SK-N-SH (cell line): Measurements from ENCODE around the gene CD53. TPM values are rescaled to one million over a fixed set of nuclear protein-coding genes. Genes with fewer than 3 reads are reported as not detected.

Source experiments
- CTCF ChIA-PET: fragments of 300-600, 350-600 bp; formaldehyde crosslinking; extraction: SDS; loops from one replicate; lab custom pipeline; 2021; lab: Yijun Ruan, JAX
- POLR2A ChIA-PET: fragments of 350-600 bp; sonication (Branson Sonifier 250); formaldehyde crosslinking; extraction: SDS; loops from one replicate; lab custom pipeline; 2020; ENCODE audit warnings: antibody characterized with exemption, inconsistent platforms; lab: Yijun Ruan, JAX
- DNase-seq: peaks from one replicate; pipeline ENCODE4 v3.0.0; 2012
- H2AFZ ChIP-seq: fragments of 200-600 bp; sonication (generic); 2 replicates; pipeline ENCODE4 v1.8.1; 2016; ENCODE audit warnings: antibody characterized with exemption, mild to moderate bottlenecking, low read depth
- H3F3A ChIP-seq: fragments of 200-600 bp; sonication (generic); replicated peaks from 2 replicates; pipeline ENCODE3; 2016; ENCODE audit warnings: antibody characterized with exemption, mild to moderate bottlenecking; ENCODE audit not compliant: insufficient read depth
- H3K27ac ChIP-seq, 2 experiments: fragments of 200-500 bp in 1 of 2; fragments of 200-600 bp in 1 of 2; sonication (Bioruptor generic) in 1 of 2; sonication (generic), shearing (Covaris generic) in 1 of 2; 2 replicates each; pipeline versions ENCODE4 v1.5.1 to v1.6.1; 2014 to 2016; ENCODE audit warnings: low read depth in 2 of 2, inconsistent platforms in 1 of 2, low read length in 1 of 2, mild to moderate bottlenecking in 1 of 2, mixed read lengths in 1 of 2
- H3K27me3 ChIP-seq: fragments of 200-600 bp; sonication (generic), shearing (Covaris generic); 2 replicates; pipeline ENCODE4 v1.6.1; 2016; ENCODE audit warnings: mixed run types; ENCODE audit not compliant: insufficient read depth
- H3K36me3 ChIP-seq, 2 experiments: fragments of 200-500 bp in 1 of 2; fragments of 200-600 bp in 1 of 2; sonication (Bioruptor generic) in 1 of 2; sonication (generic) in 1 of 2; replicated peaks in 1 of 2; 2 replicates each; pipeline versions ENCODE3 to v1.5.1; 2014 to 2016; ENCODE audit warnings: low read length in 1 of 2, mild to moderate bottlenecking in 1 of 2; ENCODE audit not compliant: insufficient read depth in 2 of 2, control insufficient read depth in 1 of 2
- H3K4me1 ChIP-seq, 2 experiments: fragments of 200-500 bp in 1 of 2; fragments of 200-600 bp in 1 of 2; sonication (Bioruptor generic) in 1 of 2; sonication (generic), shearing (Covaris generic) in 1 of 2; 2 replicates each; pipeline versions ENCODE4 v1.5.1 to v1.6.1; 2014 to 2016; ENCODE audit warnings: low read depth in 1 of 2, low read length in 1 of 2, mixed run types in 1 of 2; ENCODE audit not compliant: insufficient read depth in 2 of 2, control insufficient read depth in 1 of 2
- H3K4me2 ChIP-seq: fragments of 200-600 bp; sonication (generic), shearing (Covaris generic); 2 replicates; pipeline ENCODE4 v1.6.1; 2017; ENCODE audit warnings: mixed run types
- H3K4me3 ChIP-seq, 2 experiments: fragments of 200-500 bp in 1 of 2; fragments of 200-600 bp in 1 of 2; sonication (Bioruptor generic) in 1 of 2; sonication (generic), shearing (Covaris generic) in 1 of 2; 2 replicates each; pipeline versions ENCODE4 v1.5.1 to v1.8.1; 2014 to 2016; ENCODE audit warnings: low read depth in 2 of 2, inconsistent platforms in 1 of 2, low read length in 1 of 2, mild to moderate bottlenecking in 1 of 2, mixed read lengths in 1 of 2, moderate library complexity in 1 of 2
- H3K79me2 ChIP-seq: fragments of 200-600 bp; sonication (generic); 2 replicates; pipeline ENCODE4 v1.8.1; 2017; ENCODE audit warnings: mild to moderate bottlenecking; ENCODE audit not compliant: insufficient read depth
- H3K9ac ChIP-seq: fragments of 200-600 bp; sonication (generic); 2 replicates; pipeline ENCODE4 v1.6.1; 2017; ENCODE audit warnings: mixed run types
- H3K9me2 ChIP-seq: fragments of 200-600 bp; sonication (generic); 2 replicates; pipeline ENCODE4 v1.6.1; 2017; ENCODE audit warnings: mixed run types
- H3K9me3 ChIP-seq: fragments of 200-600 bp; sonication (generic); 2 replicates; pipeline ENCODE4 v1.6.1; 2017; ENCODE audit warnings: mixed run types, mild to moderate bottlenecking, moderate library complexity
- H4K20me1 ChIP-seq: fragments of 200-600 bp; sonication (generic); 2 replicates; pipeline ENCODE4 v1.6.1; 2017; ENCODE audit warnings: mild to moderate bottlenecking, mixed run types; ENCODE audit not compliant: insufficient read depth
- FOXM1 ChIP-seq: IDR thresholded peaks from 2 replicates; pipeline ENCODE4 v1.4.0; 2012; ENCODE audit warnings: low read depth, mild to moderate bottlenecking
- MEF2A ChIP-seq: IDR thresholded peaks from 2 replicates; pipeline ENCODE4 v1.4.0; 2012; ENCODE audit warnings: low read depth, borderline replicate concordance
- MXI1 ChIP-seq: IDR thresholded peaks from 2 replicates; pipeline ENCODE4 v1.6.1; 2012; ENCODE audit warnings: mild to moderate bottlenecking, low read depth, low read length, improper control_type of control experiment
- NFIC ChIP-seq: IDR thresholded peaks from 2 replicates; pipeline ENCODE4 v1.4.0; 2012; ENCODE audit warnings: borderline replicate concordance
- NRF1 ChIP-seq: IDR thresholded peaks from 2 replicates; pipeline ENCODE4 v1.6.1; 2012; ENCODE audit warnings: low read depth, mild to moderate bottlenecking, low read length
- TCF12 ChIP-seq: IDR thresholded peaks from 2 replicates; pipeline ENCODE4 v1.4.0; 2012
- TEAD4 ChIP-seq: IDR thresholded peaks from 2 replicates; pipeline ENCODE4 v1.4.0; 2012; ENCODE audit warnings: mild to moderate bottlenecking, borderline replicate concordance; ENCODE audit not compliant: insufficient read depth
- WGBS: methylation state at CpG from one replicate; pipeline ENCODE4 v1.1.6; 2017; ENCODE audit warnings: low lambda C conversion rate; 5-methylcytosine and 5-hydroxymethylcytosine counted together
- polyA plus RNA-seq, 3 experiments: library from polyadenylated mRNA; depleted of rRNA; stranded (reverse); fragments of >200 nt; gene quantifications; 2 replicates each; pipeline ENCODE4 v1.2.3, GENCODE V29; 2012
- TF ChIP-seq, protein P1 (sequence below): fragments of 200-600 bp; sonication (generic); IDR thresholded peaks from 2 replicates; pipeline ENCODE4 v1.6.1; 2017; ENCODE audit warnings: antibody characterized with exemption, mild to moderate bottlenecking, moderate library complexity
- TF ChIP-seq, protein P2 (sequence below): IDR thresholded peaks from 2 replicates; pipeline ENCODE4 v1.4.0; 2012; ENCODE audit warnings: low read depth
- TF ChIP-seq, protein P3 (sequence below): IDR thresholded peaks from 2 replicates; pipeline ENCODE4; 2012
- TF ChIP-seq, protein P4 (sequence below): IDR thresholded peaks from 2 replicates; pipeline ENCODE4 v1.4.0; 2012; ENCODE audit warnings: low read depth, borderline replicate concordance

The CD53 gene
- polyA plus RNA-seq, 1 of the 3 experiments (the other 2 are of a cell fraction), result not detected

DNA sequence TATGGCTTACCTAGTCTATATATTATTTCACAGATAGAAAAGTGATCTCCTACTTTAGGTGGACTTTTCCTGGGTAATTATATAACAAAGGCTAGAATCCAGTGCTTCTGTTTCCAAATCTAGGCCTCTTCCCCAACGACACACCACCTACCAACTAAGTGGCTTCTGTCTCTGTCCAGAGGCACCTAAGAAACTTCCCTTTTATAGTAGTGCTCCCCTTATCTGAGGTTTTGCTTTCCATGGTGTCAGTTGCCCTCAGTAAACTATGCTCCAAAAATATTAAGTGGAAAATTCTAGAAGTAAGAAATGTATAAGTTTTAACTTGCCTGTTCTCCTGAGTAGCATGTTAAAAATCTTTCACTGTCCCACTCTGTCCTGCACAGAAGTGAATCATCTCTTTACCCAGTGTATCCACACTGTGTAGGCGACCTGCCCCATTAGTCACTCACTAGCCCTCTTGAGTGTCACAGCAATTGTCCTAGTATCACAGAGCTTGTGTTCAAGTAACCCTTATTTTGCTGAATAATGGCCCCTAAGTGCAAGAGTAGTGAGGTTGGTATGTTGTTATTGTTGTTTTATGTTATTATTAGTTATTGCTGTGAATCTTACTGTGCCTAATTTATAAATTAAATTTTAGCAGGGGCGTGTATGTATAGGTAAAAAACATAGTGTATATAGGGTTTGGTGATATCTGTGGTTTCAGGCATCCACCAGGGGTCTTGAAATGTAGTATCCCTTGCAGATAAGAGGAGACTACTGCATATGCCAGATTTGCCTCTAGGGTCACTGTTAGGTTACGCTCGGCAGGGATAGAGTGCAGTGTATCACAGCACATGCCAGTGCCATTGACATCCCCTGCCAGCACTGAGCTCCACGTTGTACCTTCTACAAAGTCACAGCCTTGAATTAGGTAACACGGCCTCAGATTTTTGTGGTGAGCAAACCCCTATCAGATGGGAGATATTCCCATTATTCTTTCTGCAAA lies 14.7 kb upstream of the CD53 start:
- TF ChIP-seq NRF1, result no peak
- H3K27ac ChIP-seq, result no peak overlapping the region
- H3F3A ChIP-seq, result no peaks in the 10 kb centered on the region
- no peak for DNase-seq
- H3K27me3 ChIP-seq, result no peaks in the 10 kb centered on the region; the same call in 1 of the 2 replicates
- H3K36me3 ChIP-seq, result no peaks in the 10 kb centered on the region
- no peaks in the 10 kb centered on the region for H4K20me1 ChIP-seq
- H3K4me1 ChIP-seq, result no peaks in the 10 kb centered on the region
- H3K9me2 ChIP-seq, result no peaks in the 10 kb centered on the region
- no peak overlapping the region for H3K4me3 ChIP-seq
- H3K4me2 ChIP-seq, result no peak overlapping the region
- ChIA-PET POLR2A (no interaction called here), CTCF (no interaction called here)
- 9% methylated on average over 7 of the region's 7 CpGs for WGBS
- H3K9ac ChIP-seq, result no peak overlapping the region
- no peaks in the 10 kb centered on the region for H3K9me3 ChIP-seq
- H2AFZ ChIP-seq, result no peak overlapping the region
- no peaks in the 10 kb centered on the region for H3K79me2 ChIP-seq

DNA sequence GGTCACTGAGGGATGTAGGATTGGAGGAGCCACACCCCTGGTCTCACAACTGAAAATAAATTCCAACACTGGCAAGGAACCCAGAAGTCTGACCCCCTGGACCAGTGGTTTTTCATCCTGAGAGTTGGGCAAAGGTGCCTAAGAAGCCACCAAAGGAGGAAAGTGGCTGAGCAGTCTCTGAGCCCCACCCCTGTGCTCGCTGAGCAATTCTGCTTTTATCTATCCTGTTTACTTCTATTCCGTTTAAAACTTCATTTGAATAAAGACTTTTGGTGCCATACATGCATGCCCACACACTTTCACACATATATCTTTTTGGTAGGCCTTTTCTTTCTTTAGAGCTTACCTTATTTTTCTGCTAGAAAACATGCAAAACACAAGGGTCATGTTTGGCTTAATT lies 13.9 kb upstream of the CD53 start:
- no peak overlapping the region for H3K4me2 ChIP-seq
- no peaks in the 10 kb centered on the region for H3K36me3 ChIP-seq
- DNase-seq, result no peak
- POLR2A ChIA-PET, result no interaction called here
- H3K27ac ChIP-seq, result no peak overlapping the region
- H3K9me3 ChIP-seq, result no peaks in the 10 kb centered on the region
- WGBS, result 0% methylated on average over 2 of the region's 2 CpGs
- H3K27me3 ChIP-seq, result no peaks in the 10 kb centered on the region; the same call in 1 of the 2 replicates
- H3K4me1 ChIP-seq, result no peaks in the 10 kb centered on the region
- CTCF ChIA-PET, result no interaction called here
- H4K20me1 ChIP-seq, result no peaks in the 10 kb centered on the region
- no peaks in the 10 kb centered on the region for H3K9me2 ChIP-seq
- H2AFZ ChIP-seq, result no peak overlapping the region
- no peak overlapping the region for H3K4me3 ChIP-seq
- no peaks in the 10 kb centered on the region for H3F3A ChIP-seq
- no peak overlapping the region for H3K9ac ChIP-seq
- no peaks in the 10 kb centered on the region for H3K79me2 ChIP-seq
- TF ChIP-seq, protein P1, sequence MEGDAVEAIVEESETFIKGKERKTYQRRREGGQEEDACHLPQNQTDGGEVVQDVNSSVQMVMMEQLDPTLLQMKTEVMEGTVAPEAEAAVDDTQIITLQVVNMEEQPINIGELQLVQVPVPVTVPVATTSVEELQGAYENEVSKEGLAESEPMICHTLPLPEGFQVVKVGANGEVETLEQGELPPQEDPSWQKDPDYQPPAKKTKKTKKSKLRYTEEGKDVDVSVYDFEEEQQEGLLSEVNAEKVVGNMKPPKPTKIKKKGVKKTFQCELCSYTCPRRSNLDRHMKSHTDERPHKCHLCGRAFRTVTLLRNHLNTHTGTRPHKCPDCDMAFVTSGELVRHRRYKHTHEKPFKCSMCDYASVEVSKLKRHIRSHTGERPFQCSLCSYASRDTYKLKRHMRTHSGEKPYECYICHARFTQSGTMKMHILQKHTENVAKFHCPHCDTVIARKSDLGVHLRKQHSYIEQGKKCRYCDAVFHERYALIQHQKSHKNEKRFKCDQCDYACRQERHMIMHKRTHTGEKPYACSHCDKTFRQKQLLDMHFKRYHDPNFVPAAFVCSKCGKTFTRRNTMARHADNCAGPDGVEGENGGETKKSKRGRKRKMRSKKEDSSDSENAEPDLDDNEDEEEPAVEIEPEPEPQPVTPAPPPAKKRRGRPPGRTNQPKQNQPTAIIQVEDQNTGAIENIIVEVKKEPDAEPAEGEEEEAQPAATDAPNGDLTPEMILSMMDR, result no peak
- TF ChIP-seq MXI1, result no peak
- TF ChIP-seq NFIC, result no peak
- no peak for TF ChIP-seq TCF12
- TF ChIP-seq, protein P2, sequence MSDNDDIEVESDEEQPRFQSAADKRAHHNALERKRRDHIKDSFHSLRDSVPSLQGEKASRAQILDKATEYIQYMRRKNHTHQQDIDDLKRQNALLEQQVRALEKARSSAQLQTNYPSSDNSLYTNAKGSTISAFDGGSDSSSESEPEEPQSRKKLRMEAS, result no peak
- TF ChIP-seq FOXM1, result no peak
- no peak for TF ChIP-seq TEAD4
- TF ChIP-seq, protein P3, sequence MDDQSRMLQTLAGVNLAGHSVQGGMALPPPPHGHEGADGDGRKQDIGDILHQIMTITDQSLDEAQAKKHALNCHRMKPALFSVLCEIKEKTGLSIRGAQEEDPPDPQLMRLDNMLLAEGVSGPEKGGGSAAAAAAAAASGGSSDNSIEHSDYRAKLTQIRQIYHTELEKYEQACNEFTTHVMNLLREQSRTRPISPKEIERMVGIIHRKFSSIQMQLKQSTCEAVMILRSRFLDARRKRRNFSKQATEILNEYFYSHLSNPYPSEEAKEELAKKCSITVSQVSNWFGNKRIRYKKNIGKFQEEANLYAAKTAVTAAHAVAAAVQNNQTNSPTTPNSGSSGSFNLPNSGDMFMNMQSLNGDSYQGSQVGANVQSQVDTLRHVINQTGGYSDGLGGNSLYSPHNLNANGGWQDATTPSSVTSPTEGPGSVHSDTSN, result no peak
- no peak for TF ChIP-seq MEF2A
- TF ChIP-seq, protein P4, sequence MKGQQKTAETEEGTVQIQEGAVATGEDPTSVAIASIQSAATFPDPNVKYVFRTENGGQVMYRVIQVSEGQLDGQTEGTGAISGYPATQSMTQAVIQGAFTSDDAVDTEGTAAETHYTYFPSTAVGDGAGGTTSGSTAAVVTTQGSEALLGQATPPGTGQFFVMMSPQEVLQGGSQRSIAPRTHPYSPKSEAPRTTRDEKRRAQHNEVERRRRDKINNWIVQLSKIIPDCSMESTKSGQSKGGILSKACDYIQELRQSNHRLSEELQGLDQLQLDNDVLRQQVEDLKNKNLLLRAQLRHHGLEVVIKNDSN, result no peak
